ENCODE measurements around the gene MRPS6. TPM values are rescaled to one million over a fixed set of nuclear protein-coding genes. Genes with fewer than 3 reads are reported as not detected.

The MRPS6 gene
- total and polyA plus RNA-seq, 2 experiments from 2014 or later = 13.7 to 83.9 TPM

GRCh38 chr21:34130716-34130985 lies 57.3 kb downstream of the MRPS6 start:
- no peak overlapping the region for H3K9ac ChIP-seq
- peaks cover 74% of the 10 kb centered on the region for H3K79me2 ChIP-seq (ENCODE audit: insufficient read depth)
- H3K4me2 ChIP-seq (ENCODE audit: unreplicated experiment) = no peak overlapping the region
- TF ChIP-seq EZH2phosphoT487 (IDR thresholded peaks at IDR 0.05; ENCODE audit: insufficient read depth, low read depth) = no peak
- TF ChIP-seq EZH2 (IDR thresholded peaks at IDR 0.05; ENCODE audit: insufficient read depth, poor library complexity, severe bottlenecking) = no peak
- H3K9me3 ChIP-seq (ENCODE audit: low read depth) = no peaks in the 10 kb centered on the region
- no peak overlapping the region for H2AFZ ChIP-seq
- H3F3A ChIP-seq (ENCODE audit: insufficient read depth) = peaks cover 61% of the 10 kb centered on the region
- H3K27ac ChIP-seq = peak overlapping the region; percentile 82
- in situ Hi-C loops (cut with MboI) = no loop called here
- no peak for DNase-seq
- no peaks in the 10 kb centered on the region for H3K36me3 ChIP-seq (ENCODE audit: low read depth)
- WGBS, 2 experiments (ENCODE audit: low coverage in 1 of 2, low lambda C conversion rate in 2 of 2, missing lambda C conversion rate in 2 of 2) = 88 to 89% methylated on average over 2 of the region's 2 CpGs
- H3K4me1 ChIP-seq (ENCODE audit: insufficient read depth) = peaks cover 39% of the 10 kb centered on the region
- H4K20me1 ChIP-seq (ENCODE audit: insufficient read depth) = no peaks in the 10 kb centered on the region
- no peaks in the 10 kb centered on the region for H3K9me2 ChIP-seq (ENCODE audit: insufficient read depth)
- H3K4me3 ChIP-seq = no peak overlapping the region
- H3K27me3 ChIP-seq (replicated peaks; ENCODE audit: insufficient read depth) = no peaks in the 10 kb centered on the region

- no peak overlapping the region for H2AFZ ChIP-seq
- in situ Hi-C loops (cut with MboI) = no loop called here
- H3K4me1 ChIP-seq (ENCODE audit: insufficient read depth) = peaks cover 33% of the 10 kb centered on the region
- peaks cover 84% of the 10 kb centered on the region for H3K79me2 ChIP-seq (ENCODE audit: insufficient read depth)
- H3K27ac ChIP-seq = no peak overlapping the region
- H3K4me2 ChIP-seq (ENCODE audit: unreplicated experiment) = no peak overlapping the region
- no peak overlapping the region for H3K9ac ChIP-seq
- no peaks in the 10 kb centered on the region for H4K20me1 ChIP-seq (ENCODE audit: insufficient read depth)
- H3K27me3 ChIP-seq (replicated peaks; ENCODE audit: insufficient read depth) = no peaks in the 10 kb centered on the region
- no peaks in the 10 kb centered on the region for H3K9me3 ChIP-seq (ENCODE audit: low read depth)
- TF ChIP-seq EZH2phosphoT487 (IDR thresholded peaks at IDR 0.05; ENCODE audit: insufficient read depth, low read depth) (no peak), EZH2 (IDR thresholded peaks at IDR 0.05; ENCODE audit: insufficient read depth, poor library complexity, severe bottlenecking) (no peak)
- no peaks in the 10 kb centered on the region for H3K9me2 ChIP-seq (ENCODE audit: insufficient read depth)
- H3K36me3 ChIP-seq (ENCODE audit: low read depth) = no peaks in the 10 kb centered on the region
- DNase-seq = peak; percentile 14
- no peak overlapping the region for H3K4me3 ChIP-seq
- WGBS, 2 experiments (ENCODE audit: low coverage in 1 of 2, low lambda C conversion rate in 2 of 2, missing lambda C conversion rate in 2 of 2) = 79 to 88% methylated on average over 4 of the region's 4 CpGs
- H3F3A ChIP-seq (ENCODE audit: insufficient read depth) = peaks cover 54% of the 10 kb centered on the region
These were observed 58.2 kb downstream of the MRPS6 start for GRCh38 chr21:34131586-34131985.

GRCh38 chr21:34132202-34132601 lies 58.8 kb downstream of the MRPS6 start:
- in situ Hi-C loops (cut with MboI) = no loop called here
- no peaks in the 10 kb centered on the region for H3K9me3 ChIP-seq (ENCODE audit: low read depth)
- WGBS, 2 experiments (ENCODE audit: low coverage in 1 of 2, low lambda C conversion rate in 2 of 2, missing lambda C conversion rate in 2 of 2) = 97 to 98% methylated on average over 13 of the region's 13 CpGs
- H3K9me2 ChIP-seq (ENCODE audit: insufficient read depth) = no peaks in the 10 kb centered on the region
- no peaks in the 10 kb centered on the region for H4K20me1 ChIP-seq (ENCODE audit: insufficient read depth)
- H3F3A ChIP-seq (ENCODE audit: insufficient read depth) = peaks cover 50% of the 10 kb centered on the region
- DNase-seq = no peak
- H3K4me2 ChIP-seq (ENCODE audit: unreplicated experiment) = no peak overlapping the region
- peaks cover 84% of the 10 kb centered on the region for H3K79me2 ChIP-seq (ENCODE audit: insufficient read depth)
- peaks cover 27% of the 10 kb centered on the region for H3K4me1 ChIP-seq (ENCODE audit: insufficient read depth)
- H3K27ac ChIP-seq = no peak overlapping the region
- no peak overlapping the region for H3K4me3 ChIP-seq
- no peaks in the 10 kb centered on the region for H3K36me3 ChIP-seq (ENCODE audit: low read depth)
- H3K27me3 ChIP-seq (replicated peaks; ENCODE audit: insufficient read depth) = no peaks in the 10 kb centered on the region
- TF ChIP-seq EZH2 (IDR thresholded peaks at IDR 0.05; ENCODE audit: insufficient read depth, poor library complexity, severe bottlenecking) (no peak), EZH2phosphoT487 (IDR thresholded peaks at IDR 0.05; ENCODE audit: insufficient read depth, low read depth) (no peak)
- no peak overlapping the region for H3K9ac ChIP-seq
- H2AFZ ChIP-seq = no peak overlapping the region

GRCh38 chr21:34132926-34133325 lies 59.5 kb downstream of the MRPS6 start:
- Histone ChIP-seq H3K27me3 (replicated peaks; ENCODE audit: insufficient read depth) (no peaks in the 10 kb centered on the region), H3K27ac (no peak overlapping the region), H3K9ac (no peak overlapping the region), H3K4me3 (no peak overlapping the region), H3K79me2 (ENCODE audit: insufficient read depth) (peaks cover 84% of the 10 kb centered on the region), H2AFZ (no peak overlapping the region), H3F3A (ENCODE audit: insufficient read depth) (peaks cover 43% of the 10 kb centered on the region), H3K9me3 (ENCODE audit: low read depth) (no peaks in the 10 kb centered on the region), H3K9me2 (ENCODE audit: insufficient read depth) (no peaks in the 10 kb centered on the region), H4K20me1 (ENCODE audit: insufficient read depth) (no peaks in the 10 kb centered on the region), H3K36me3 (ENCODE audit: low read depth) (no peaks in the 10 kb centered on the region), H3K4me2 (ENCODE audit: unreplicated experiment) (no peak overlapping the region), H3K4me1 (ENCODE audit: insufficient read depth) (peaks cover 26% of the 10 kb centered on the region)
- in situ Hi-C loops (cut with MboI) = no loop called here
- no peak for DNase-seq
- TF ChIP-seq EZH2 (IDR thresholded peaks at IDR 0.05; ENCODE audit: insufficient read depth, poor library complexity, severe bottlenecking) (no peak), EZH2phosphoT487 (IDR thresholded peaks at IDR 0.05; ENCODE audit: insufficient read depth, low read depth) (no peak)
- WGBS, 2 experiments (ENCODE audit: low coverage in 1 of 2, low lambda C conversion rate in 2 of 2, missing lambda C conversion rate in 2 of 2) = 97 to 99% methylated on average over 4 of the region's 4 CpGs

GRCh38 chr21:34133392-34133791 lies 60.0 kb downstream of the MRPS6 start:
- TF ChIP-seq EZH2 (IDR thresholded peaks at IDR 0.05; ENCODE audit: insufficient read depth, poor library complexity, severe bottlenecking) = no peak
- no peak for TF ChIP-seq EZH2phosphoT487 (IDR thresholded peaks at IDR 0.05; ENCODE audit: insufficient read depth, low read depth)
- no peaks in the 10 kb centered on the region for H3K27me3 ChIP-seq (replicated peaks; ENCODE audit: insufficient read depth)
- 54 to 81% methylated on average over 1 of the region's 1 CpG for WGBS, 2 experiments (ENCODE audit: low coverage in 1 of 2, low lambda C conversion rate in 2 of 2, missing lambda C conversion rate in 2 of 2)
- no peak overlapping the region for H2AFZ ChIP-seq
- H3K9me2 ChIP-seq (ENCODE audit: insufficient read depth) = no peaks in the 10 kb centered on the region
- no peak overlapping the region for H3K9ac ChIP-seq
- peaks cover 82% of the 10 kb centered on the region for H3K79me2 ChIP-seq (ENCODE audit: insufficient read depth)
- no peaks in the 10 kb centered on the region for H3K9me3 ChIP-seq (ENCODE audit: low read depth)
- no peaks in the 10 kb centered on the region for H3K36me3 ChIP-seq (ENCODE audit: low read depth)
- H3F3A ChIP-seq (ENCODE audit: insufficient read depth) = peaks cover 38% of the 10 kb centered on the region
- no peak overlapping the region for H3K27ac ChIP-seq
- DNase-seq = no peak
- H3K4me3 ChIP-seq = no peak overlapping the region
- H3K4me1 ChIP-seq (ENCODE audit: insufficient read depth) = peaks cover 26% of the 10 kb centered on the region
- H3K4me2 ChIP-seq (ENCODE audit: unreplicated experiment) = no peak overlapping the region
- H4K20me1 ChIP-seq (ENCODE audit: insufficient read depth) = no peaks in the 10 kb centered on the region
- in situ Hi-C loops (cut with MboI) = no loop called here
